H9 (cell line): Measurements from ENCODE around the gene GGCT. TPM values are rescaled to one million over a fixed set of nuclear protein-coding genes. Genes with fewer than 3 reads are reported as not detected.

ENCODE experiments used
- DNase-seq: peaks from one replicate; pipeline ENCODE4 v3.0.0-alpha.2; 2017
- H2AFZ ChIP-seq: one replicate; pipeline ENCODE4 v1.6.1; 2013; ENCODE audit warnings: mild to moderate bottlenecking, low read length, control low read depth, moderate library complexity
- H2AK5ac ChIP-seq: 2 replicates; pipeline ENCODE4 v1.6.1; 2013; ENCODE audit warnings: low read length, control low read depth, mixed read lengths; ENCODE audit not compliant: insufficient read length
- H2BK120ac ChIP-seq: one replicate; pipeline ENCODE4 v1.6.1; 2013; ENCODE audit warnings: low read depth, mild to moderate bottlenecking, low read length, control low read depth, inconsistent platforms; ENCODE audit not compliant: poor library complexity, severe bottlenecking
- H2BK12ac ChIP-seq: 2 replicates; pipeline ENCODE4 v1.6.1; 2013; ENCODE audit warnings: low read length, control low read depth, mixed read lengths, low read depth; ENCODE audit not compliant: insufficient read length
- H2BK15ac ChIP-seq: 2 replicates; pipeline ENCODE4 v1.6.1; 2013; ENCODE audit warnings: low read depth, low read length, control low read depth
- H2BK20ac ChIP-seq: one replicate; pipeline ENCODE4 v1.6.1; 2013; ENCODE audit warnings: low read depth, mild to moderate bottlenecking, low read length, control low read depth, inconsistent platforms; ENCODE audit not compliant: poor library complexity, severe bottlenecking
- H2BK5ac ChIP-seq: 2 replicates; pipeline ENCODE4 v1.6.1; 2013; ENCODE audit warnings: low read length, control low read depth, mixed read lengths; ENCODE audit not compliant: insufficient read length
- H3K14ac ChIP-seq: 2 replicates; pipeline ENCODE4 v1.6.1; 2013; ENCODE audit warnings: low read length, control low read depth; ENCODE audit not compliant: insufficient read depth
- H3K18ac ChIP-seq: 2 replicates; pipeline ENCODE4 v1.6.1; 2013; ENCODE audit warnings: low read depth, mild to moderate bottlenecking, mixed read lengths, low read length, control low read depth; ENCODE audit not compliant: insufficient read length
- H3K23ac ChIP-seq: 2 replicates; pipeline ENCODE4 v1.6.1; 2013; ENCODE audit warnings: low read length, control low read depth, mixed read lengths, low read depth; ENCODE audit not compliant: insufficient read length
- H3K23me2 ChIP-seq: 2 replicates; pipeline ENCODE4 v1.6.1; 2013; ENCODE audit warnings: low read depth, mild to moderate bottlenecking, mixed read lengths, low read length, control low read depth; ENCODE audit not compliant: insufficient read length, poor library complexity, severe bottlenecking
- H3K27ac ChIP-seq: 2 replicates; pipeline ENCODE4 v1.5.1; 2013; ENCODE audit warnings: low read length, control low read depth, mixed read lengths, low read depth; ENCODE audit not compliant: insufficient read length
- H3K27me3 ChIP-seq: 2 replicates; pipeline ENCODE4 v1.6.1; 2013; ENCODE audit warnings: low read length, control low read depth, inconsistent platforms; ENCODE audit not compliant: insufficient read depth
- H3K4ac ChIP-seq: 2 replicates; pipeline ENCODE4 v1.6.1; 2013; ENCODE audit warnings: low read depth, mild to moderate bottlenecking, control low read depth, inconsistent platforms, low read length, moderate library complexity
- H3K4me1 ChIP-seq: 2 replicates; pipeline ENCODE4 v1.6.1; 2013; ENCODE audit warnings: low read length, control low read depth, inconsistent platforms; ENCODE audit not compliant: insufficient read depth
- H3K4me2 ChIP-seq: 2 replicates; pipeline ENCODE4 v1.6.1; 2013; ENCODE audit warnings: low read length, control low read depth, mixed read lengths; ENCODE audit not compliant: insufficient read length, insufficient read depth
- H3K56ac ChIP-seq: 2 replicates; pipeline ENCODE4 v1.6.1; 2013; ENCODE audit warnings: low read depth, mild to moderate bottlenecking, mixed read lengths, low read length, control low read depth; ENCODE audit not compliant: insufficient read length
- H3K79me1 ChIP-seq: 2 replicates; pipeline ENCODE4 v1.6.1; 2013; ENCODE audit warnings: low read depth, mild to moderate bottlenecking, moderate library complexity, low read length, control low read depth, inconsistent platforms; ENCODE audit not compliant: insufficient read depth, poor library complexity, severe bottlenecking
- H3K79me2 ChIP-seq: 2 replicates; pipeline ENCODE4 v1.6.1; 2013; ENCODE audit warnings: low read length, control low read depth, inconsistent platforms; ENCODE audit not compliant: insufficient read depth
- H3K9ac ChIP-seq: 2 replicates; pipeline ENCODE4 v1.6.1; 2013; ENCODE audit warnings: low read length, control low read depth, mixed read lengths; ENCODE audit not compliant: insufficient read length; ENCODE audit errors: extremely low read depth
- H3K9me3 ChIP-seq: one replicate; pipeline ENCODE4 v1.6.1; 2013; ENCODE audit warnings: low read depth, low read length, inconsistent platforms; ENCODE audit not compliant: control insufficient read depth
- H3T11ph ChIP-seq: one replicate; pipeline ENCODE4 v1.6.1; 2013; ENCODE audit warnings: mild to moderate bottlenecking, low read length, control low read depth, inconsistent platforms
- H4K20me1 ChIP-seq: one replicate; pipeline ENCODE4 v1.6.1; 2013; ENCODE audit not compliant: control insufficient read depth, insufficient read length, insufficient read depth
- H4K5ac ChIP-seq: 2 replicates; pipeline ENCODE4 v1.6.1; 2013; ENCODE audit warnings: low read depth, mild to moderate bottlenecking, mixed read lengths, low read length, control low read depth; ENCODE audit not compliant: insufficient read length
- H4K8ac ChIP-seq: replicated peaks from 2 replicates; pipeline ENCODE4 v1.6.1; 2013; ENCODE audit warnings: low read length, control low read depth, mixed read lengths, low read depth; ENCODE audit not compliant: insufficient read length
- H4K91ac ChIP-seq: 2 replicates; pipeline ENCODE4 v1.6.1; 2013; ENCODE audit warnings: low read depth, mild to moderate bottlenecking, moderate library complexity, mixed read lengths, low read length, control low read depth; ENCODE audit not compliant: insufficient read length
- H3K27ac Mint-ChIP-seq, 3 experiments: 2 replicates in 2 of 3; 3 replicates in 1 of 3; pipeline ENCODE4 v1.8.0; 2020 to 2021; ENCODE audit warnings: mixed read lengths in 3 of 3, mild to moderate bottlenecking in 1 of 3, moderate library complexity in 1 of 3
- H3K27me3 Mint-ChIP-seq: 2 replicates; pipeline ENCODE4 v1.8.0; 2021; ENCODE audit warnings: low read depth, mild to moderate bottlenecking, moderate library complexity, mixed read lengths
- H3K36me3 Mint-ChIP-seq, 3 experiments: 2 replicates in 2 of 3; 3 replicates in 1 of 3; pipeline ENCODE4 v1.8.0; 2020 to 2021; ENCODE audit warnings: low read depth in 3 of 3, mixed read lengths in 3 of 3; ENCODE audit not compliant: insufficient read depth in 1 of 3
- H3K4me1 Mint-ChIP-seq, 2 experiments: 2 replicates each; pipeline ENCODE4 v1.8.0; 2020; ENCODE audit warnings: mixed read lengths in 2 of 2
- H3K4me3 Mint-ChIP-seq, 2 experiments: 2 replicates in 1 of 2; 3 replicates in 1 of 2; pipeline ENCODE4 v1.8.0; 2020 to 2021; ENCODE audit warnings: mild to moderate bottlenecking in 2 of 2, mixed read lengths in 2 of 2, moderate library complexity in 1 of 2
- H3K9me3 Mint-ChIP-seq, 2 experiments: 2 replicates in 1 of 2; 3 replicates in 1 of 2; pipeline ENCODE4 v1.8.0; 2020; ENCODE audit warnings: mild to moderate bottlenecking in 2 of 2, mixed read lengths in 2 of 2, moderate library complexity in 1 of 2
- CTCF ChIP-seq: fragments of 200-600 bp; sonication (generic); conservative IDR thresholded peaks from 3 replicates; pipeline ENCODE4 v1.8.0; 2021; ENCODE audit warnings: antibody characterized with exemption, mild to moderate bottlenecking
- WGBS: extraction: QIAGEN DNeasy Blood & Tissue Kit; methylation state at CpG from one replicate; pipeline ENCODE4 v1.1.7; 2013; ENCODE audit warnings: missing lambda C conversion rate, low lambda C conversion rate, mixed read lengths; ENCODE audit not compliant: insufficient read length; ENCODE audit errors: extremely low coverage; 5-methylcytosine and 5-hydroxymethylcytosine counted together
- total RNA-seq: library from RNA; stranded (reverse); gene quantifications from 2 replicates; pipeline ENCODE4 v1.2.1, GENCODE V29; 2021

The GGCT gene
- total RNA-seq, 1 experiment from 2014 or later = 84.9 TPM

GRCh38 chr7:30464231-30464671, 40.4 kb downstream of the GGCT start:
- Mint-ChIP-seq H3K27ac (peak overlapping the region in 1 of 3 experiments; percentile 14; a peak in 2 of 7 replicates), H3K4me3 (no peak overlapping the region), H3K27me3 (no peaks in the 10 kb centered on the region), H3K4me1 (peaks cover 16 to 25% of the 10 kb centered on the region in 2 experiments), H3K36me3 (peaks cover 0 to 5% (median 0%) of the 10 kb centered on the region in 3 experiments; a peak in 2 of 7 replicates), H3K9me3 (no peaks in the 10 kb centered on the region)
- H4K20me1 ChIP-seq = no peaks in the 10 kb centered on the region
- no peak overlapping the region for H2BK120ac ChIP-seq
- no peak overlapping the region for H2BK5ac ChIP-seq
- H4K8ac ChIP-seq = no peak overlapping the region
- no peak for TF ChIP-seq CTCF
- H3T11ph ChIP-seq = no peak overlapping the region
- H3K23me2 ChIP-seq = no peaks in the 10 kb centered on the region
- H3K4me1 ChIP-seq = 0 out of 2 replicates have a peak, but pooled peaks cover 3% of the 10 kb centered on the region
- H3K4ac ChIP-seq = no peak overlapping the region
- no peak overlapping the region for H3K27ac ChIP-seq
- no peak overlapping the region for H3K4me2 ChIP-seq
- no peak overlapping the region for H4K5ac ChIP-seq
- no peak overlapping the region for H3K18ac ChIP-seq
- no peaks in the 10 kb centered on the region for H3K27me3 ChIP-seq
- no peak overlapping the region for H2AFZ ChIP-seq
- H2BK12ac ChIP-seq = no peak overlapping the region
- H3K23ac ChIP-seq = no peak overlapping the region
- H2BK20ac ChIP-seq = no peak overlapping the region
- no peak overlapping the region for H2BK15ac ChIP-seq
- no peaks in the 10 kb centered on the region for H3K9me3 ChIP-seq
- no peak overlapping the region for H3K56ac ChIP-seq
- DNase-seq = no peak
- H3K9ac ChIP-seq = no peak overlapping the region
- H3K79me1 ChIP-seq = no peaks in the 10 kb centered on the region
- no peak overlapping the region for H3K14ac ChIP-seq
- H4K91ac ChIP-seq = no peak overlapping the region
- no peaks in the 10 kb centered on the region for H3K79me2 ChIP-seq
- H2AK5ac ChIP-seq = no peak overlapping the region
- whole genome bisulfite sequencing = no CpG with 5 or more reads among the region's 5 CpGs
